ENCODE results near the gene C1orf56. TPM values are rescaled to one million over a fixed set of nuclear protein-coding genes. Genes with fewer than 3 reads are reported as not detected.
A peak's percentile ranks its signal among the peaks of the same experiment; 100 is the strongest.

The C1orf56 gene
- total RNA-seq, 4 donors from 2014 or later, result 1.3 to 2.5 (median 1.4) TPM; not detected in 1

DNA sequence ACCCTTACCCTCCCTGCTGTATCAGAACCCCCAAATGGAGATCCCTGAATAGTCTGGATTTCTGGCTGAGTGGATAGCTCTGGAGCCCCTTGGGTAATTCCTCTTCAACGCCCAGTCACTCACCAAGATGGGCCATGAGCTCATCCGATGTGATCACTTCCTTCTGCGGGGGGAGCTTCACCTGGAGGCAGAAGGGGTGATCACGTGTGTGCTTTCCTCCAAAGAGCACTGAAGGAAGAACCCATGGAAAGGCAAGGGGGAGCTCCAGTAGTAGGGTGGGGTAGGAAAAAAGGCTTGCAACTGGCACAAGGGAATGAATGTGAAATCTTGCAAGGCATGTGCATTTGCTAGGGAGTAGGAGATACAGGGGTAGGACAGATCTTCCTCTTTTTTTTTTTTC lies 45.9 kb upstream of the C1orf56 start:
- peaks cover 0 to 61% (median 0%) of the 10 kb centered on the region in 3 donors for H3K36me3 ChIP-seq
- no peak for DNase-seq
- H3K27ac ChIP-seq, result no peak overlapping the region
- TF ChIP-seq, protein P1, sequence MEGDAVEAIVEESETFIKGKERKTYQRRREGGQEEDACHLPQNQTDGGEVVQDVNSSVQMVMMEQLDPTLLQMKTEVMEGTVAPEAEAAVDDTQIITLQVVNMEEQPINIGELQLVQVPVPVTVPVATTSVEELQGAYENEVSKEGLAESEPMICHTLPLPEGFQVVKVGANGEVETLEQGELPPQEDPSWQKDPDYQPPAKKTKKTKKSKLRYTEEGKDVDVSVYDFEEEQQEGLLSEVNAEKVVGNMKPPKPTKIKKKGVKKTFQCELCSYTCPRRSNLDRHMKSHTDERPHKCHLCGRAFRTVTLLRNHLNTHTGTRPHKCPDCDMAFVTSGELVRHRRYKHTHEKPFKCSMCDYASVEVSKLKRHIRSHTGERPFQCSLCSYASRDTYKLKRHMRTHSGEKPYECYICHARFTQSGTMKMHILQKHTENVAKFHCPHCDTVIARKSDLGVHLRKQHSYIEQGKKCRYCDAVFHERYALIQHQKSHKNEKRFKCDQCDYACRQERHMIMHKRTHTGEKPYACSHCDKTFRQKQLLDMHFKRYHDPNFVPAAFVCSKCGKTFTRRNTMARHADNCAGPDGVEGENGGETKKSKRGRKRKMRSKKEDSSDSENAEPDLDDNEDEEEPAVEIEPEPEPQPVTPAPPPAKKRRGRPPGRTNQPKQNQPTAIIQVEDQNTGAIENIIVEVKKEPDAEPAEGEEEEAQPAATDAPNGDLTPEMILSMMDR (IDR thresholded peaks at IDR 0.05), result no peak
- TF ChIP-seq POLR2A (IDR thresholded peaks at IDR 0.05), result no peak
- no peaks in the 10 kb centered on the region for H3K27me3 ChIP-seq
- peaks cover 0 to 35% (median 2%) of the 10 kb centered on the region in 4 donors for H3K4me1 ChIP-seq
- H3K9me3 ChIP-seq, result no peaks in the 10 kb centered on the region
- H3K4me3 ChIP-seq, result no peak overlapping the region

DNA sequence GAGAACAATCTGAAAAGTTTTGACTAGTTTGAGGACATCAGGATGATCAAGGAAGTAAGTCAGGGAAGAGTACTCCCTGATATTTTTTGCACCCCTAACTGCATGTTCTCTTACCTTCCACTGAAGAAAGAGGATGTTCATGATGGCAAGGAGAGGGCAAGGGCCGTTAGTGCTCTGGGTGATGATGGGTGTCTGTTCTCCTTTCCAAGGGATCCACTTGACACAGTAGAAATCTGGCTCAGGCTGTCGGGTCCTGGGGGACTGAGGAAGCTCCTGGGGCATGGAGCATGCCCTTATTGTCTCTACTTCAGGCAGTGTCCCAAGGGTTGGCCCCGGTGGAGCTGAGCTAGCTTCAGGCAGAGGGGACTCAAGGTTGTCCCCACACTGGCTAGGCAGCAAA lies 45.5 kb upstream of the C1orf56 start:
- DNase-seq, result no peak
- no peaks in the 10 kb centered on the region for H3K9me3 ChIP-seq
- no peak overlapping the region for H3K27ac ChIP-seq
- H3K36me3 ChIP-seq, result peaks cover 0 to 57% (median 0%) of the 10 kb centered on the region in 3 donors
- no peak for TF ChIP-seq POLR2A (IDR thresholded peaks at IDR 0.05)
- TF ChIP-seq, protein P1 (IDR thresholded peaks at IDR 0.05), result no peak
- no peak overlapping the region for H3K4me3 ChIP-seq
- H3K4me1 ChIP-seq, result peaks cover 0 to 38% (median 3%) of the 10 kb centered on the region in 4 donors
- H3K27me3 ChIP-seq, result no peaks in the 10 kb centered on the region

DNA sequence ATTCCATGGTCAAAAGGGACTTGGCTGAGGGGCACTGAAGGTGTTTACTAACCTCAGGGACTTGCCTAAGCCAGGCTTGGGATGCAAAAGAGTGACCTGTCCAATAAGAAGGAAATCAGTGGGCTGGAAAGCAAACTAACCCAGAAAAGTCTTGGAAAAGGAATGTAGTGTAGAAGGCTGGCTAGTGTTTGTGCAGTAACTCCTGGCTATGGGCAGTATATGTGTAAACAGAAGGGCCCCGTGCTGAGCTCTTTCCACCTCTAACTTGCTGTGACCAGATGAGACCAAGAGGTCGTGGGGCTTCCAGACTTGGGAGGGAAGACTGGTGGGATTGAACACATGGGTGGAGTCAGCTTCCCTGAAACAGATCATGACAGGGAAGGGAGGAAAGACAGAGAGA lies 44.9 kb upstream of the C1orf56 start:
- Histone ChIP-seq H3K36me3 (peaks cover 0 to 51% (median 0%) of the 10 kb centered on the region in 3 donors), H3K4me1 (peaks cover 0 to 44% (median 5%) of the 10 kb centered on the region in 4 donors), H3K4me3 (no peak overlapping the region), H3K9me3 (no peaks in the 10 kb centered on the region), H3K27me3 (no peaks in the 10 kb centered on the region), H3K27ac (no peak overlapping the region)
- DNase-seq, result no peak
- TF ChIP-seq, protein P1 (IDR thresholded peaks at IDR 0.05), result no peak
- no peak for TF ChIP-seq POLR2A (IDR thresholded peaks at IDR 0.05)

DNA sequence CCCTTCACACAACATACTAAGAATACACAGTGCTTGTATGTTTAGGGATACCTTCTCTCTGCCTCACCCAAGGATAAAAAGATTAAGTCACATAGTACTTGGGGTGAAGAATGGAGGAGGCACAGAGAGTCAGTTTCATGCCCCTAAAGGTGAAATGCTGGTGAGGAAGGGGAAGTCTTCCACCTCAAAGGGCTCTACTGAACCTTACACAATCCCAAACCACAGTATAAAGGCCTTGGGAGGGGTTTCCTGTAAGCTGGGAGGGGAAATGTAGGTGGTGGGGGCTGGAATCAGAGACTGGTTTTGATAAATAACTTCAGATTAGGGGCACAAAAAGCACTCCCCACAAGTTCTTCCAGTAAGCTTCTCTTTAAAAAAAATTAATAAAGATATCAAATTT lies 44.4 kb upstream of the C1orf56 start:
- H3K27ac ChIP-seq, result no peak overlapping the region
- no peaks in the 10 kb centered on the region for H3K27me3 ChIP-seq
- TF ChIP-seq, protein P1 (IDR thresholded peaks at IDR 0.05), result no peak
- no peak for TF ChIP-seq POLR2A (IDR thresholded peaks at IDR 0.05)
- DNase-seq, result no peak
- peaks cover 0 to 48% (median 7%) of the 10 kb centered on the region in 4 donors for H3K4me1 ChIP-seq
- peaks cover 0 to 45% (median 0%) of the 10 kb centered on the region in 3 donors for H3K36me3 ChIP-seq
- H3K9me3 ChIP-seq, result no peaks in the 10 kb centered on the region
- H3K4me3 ChIP-seq, result peak overlapping the region in 1 of 4 donors; percentile 59

DNA sequence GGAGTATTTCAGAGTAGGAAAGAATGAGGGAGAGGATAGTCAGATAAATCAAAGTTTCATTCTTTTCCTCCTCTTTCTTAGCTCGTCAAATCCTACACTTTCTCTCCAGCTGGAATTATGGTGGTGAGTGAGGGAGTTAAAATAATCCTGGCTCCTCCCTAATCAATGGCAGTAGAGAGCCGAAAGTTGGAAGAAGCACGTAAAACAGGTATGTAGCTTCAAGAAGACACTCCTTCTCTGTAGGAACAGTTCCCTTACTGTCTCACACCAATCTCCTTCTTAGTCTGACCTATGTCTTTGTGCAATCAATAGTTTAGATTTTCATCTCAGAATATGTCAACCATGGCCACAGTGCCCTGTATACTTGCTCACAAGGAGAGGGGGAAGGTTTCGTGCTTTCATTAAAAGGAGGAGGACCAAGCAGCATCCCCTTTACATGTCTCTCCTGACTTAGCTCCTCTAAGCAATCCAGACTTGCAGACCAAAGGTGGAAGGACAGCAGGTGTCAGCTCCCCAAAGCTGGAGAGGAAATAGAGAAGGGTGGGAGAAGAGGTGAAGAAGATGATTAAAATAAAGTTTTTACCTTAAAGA lies 41.7 kb upstream of the C1orf56 start:
- DNase-seq, result no peak
- Histone ChIP-seq H3K4me1 (peaks cover 0 to 68% (median 14%) of the 10 kb centered on the region in 4 donors), H3K27ac (peak overlapping the region; percentile 78 to 94 (median 85)), H3K27me3 (no peaks in the 10 kb centered on the region), H3K4me3 (peak overlapping the region; percentile 49 to 63 (median 56)), H3K9me3 (no peaks in the 10 kb centered on the region), H3K36me3 (peaks cover 0 to 21% (median 0%) of the 10 kb centered on the region in 3 donors)
- TF ChIP-seq POLR2A (IDR thresholded peaks at IDR 0.05), result no peak
- TF ChIP-seq, protein P1 (IDR thresholded peaks at IDR 0.05), result no peak

Data from Peyer's patch (tissue), 4 donors.